CD4-positive, alpha-beta T cell treated with Interleukin-21 for 1 hour (primary cell): Measurements from ENCODE around the gene BLVRA.
A peak's percentile ranks its signal among the peaks of the same experiment; 100 is the strongest.
"Not testable (repeated sequence)": the region's sequence is repeated elsewhere in the genome, so short reads cannot be mapped to it uniquely, and the experiment has no call there.

ENCODE experiments used
- DNase-seq: peaks from one replicate; pipeline ENCODE4 v3.0.0-alpha.2; 2020

BLVRA gene

GRCh38 chr7:43810195-43810941, 51.9 kb downstream of the BLVRA start:
- peak; percentile 47 for DNase-seq

- no peak for DNase-seq
Observed at GRCh38 chr7:43815373-43815772, 56.9 kb downstream of the BLVRA start.

- not testable (repeated sequence) for DNase-seq
Observed at GRCh38 chr7:43816046-43816797, 57.7 kb downstream of the BLVRA start.

GRCh38 chr7:43823425-43823824, 64.9 kb downstream of the BLVRA start:
- DNase-seq, result not testable (repeated sequence)

- no peak for DNase-seq
Observed at GRCh38 chr7:43823941-43824340, 65.5 kb downstream of the BLVRA start.

GRCh38 chr7:43824513-43824912, 66.0 kb downstream of the BLVRA start:
- not testable (repeated sequence) for DNase-seq

- no peak for DNase-seq
Observed at GRCh38 chr7:43824963-43825362, 66.5 kb downstream of the BLVRA start.

- DNase-seq, result no peak
Observed at GRCh38 chr7:43825391-43825808, 66.9 kb downstream of the BLVRA start.

GRCh38 chr7:43830917-43831316, 72.4 kb downstream of the BLVRA start:
- not testable (repeated sequence) for DNase-seq

GRCh38 chr7:43834463-43835251, 76.2 kb downstream of the BLVRA start:
- DNase-seq, result peak; percentile 78

- no peak for DNase-seq
Observed at GRCh38 chr7:43838201-43838658, 79.8 kb downstream of the BLVRA start.

- DNase-seq, result no peak
Observed at GRCh38 chr7:43843296-43843695, 84.8 kb downstream of the BLVRA start.

- no peak for DNase-seq
Observed at GRCh38 chr7:43844257-43844656, 85.8 kb downstream of the BLVRA start.

GRCh38 chr7:43844662-43845061, 86.2 kb downstream of the BLVRA start:
- DNase-seq, result no peak

GRCh38 chr7:43847496-43847895, 89.0 kb downstream of the BLVRA start:
- no peak for DNase-seq

GRCh38 chr7:43849047-43849446, 90.6 kb downstream of the BLVRA start:
- no peak for DNase-seq

GRCh38 chr7:43850348-43851116, 92.1 kb downstream of the BLVRA start:
- no peak for DNase-seq

- DNase-seq, result no peak
Observed at GRCh38 chr7:43851805-43852204, 93.3 kb downstream of the BLVRA start.

- no peak for DNase-seq
Observed at GRCh38 chr7:43855176-43855575, 96.7 kb downstream of the BLVRA start.

- DNase-seq, result no peak
Observed at GRCh38 chr7:43856316-43856715, 97.8 kb downstream of the BLVRA start.
